SU-DHL-6 (cell line): Measurements from ENCODE around the gene ARSD.

Source experiments
- EZH2phosphoT487 ChIP-seq: fragments of 200-600 bp; sonication (generic), shearing (Covaris generic); conservative IDR thresholded peaks from 2 replicates; pipeline ENCODE4 v1.6.1; 2018; ENCODE audit warnings: mild to moderate bottlenecking, antibody characterized with exemption, low read length, moderate library complexity, mixed read lengths
- TF ChIP-seq, protein P1 (sequence below): fragments of 200-600 bp; sonication (generic); IDR thresholded peaks from one replicate; pipeline ENCODE4 v1.5.1; 2017; ENCODE audit warnings: antibody characterized with exemption, mild to moderate bottlenecking, low read length, moderate library complexity; ENCODE audit not compliant: insufficient read depth, poor library complexity, severe bottlenecking

DNA sequence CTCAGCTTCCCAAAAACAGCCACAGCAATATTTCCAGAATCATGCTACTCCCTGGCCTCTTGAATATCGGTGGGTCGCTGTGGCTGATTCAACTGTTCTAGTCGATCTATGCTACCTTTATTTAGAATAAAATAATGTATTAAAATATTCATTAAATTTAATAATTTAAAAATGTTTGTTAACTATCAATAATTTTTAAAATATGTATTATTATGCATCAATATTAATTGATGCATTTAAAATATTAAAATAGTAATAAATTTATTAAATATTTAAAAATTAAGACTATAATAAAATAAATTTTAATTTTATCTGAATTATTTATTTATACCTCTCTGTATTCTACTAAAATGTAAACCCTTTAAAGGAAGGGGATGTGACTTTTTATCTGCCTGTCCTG is 19.0 kb downstream of the ARSD start:
- TF ChIP-seq, protein P1, sequence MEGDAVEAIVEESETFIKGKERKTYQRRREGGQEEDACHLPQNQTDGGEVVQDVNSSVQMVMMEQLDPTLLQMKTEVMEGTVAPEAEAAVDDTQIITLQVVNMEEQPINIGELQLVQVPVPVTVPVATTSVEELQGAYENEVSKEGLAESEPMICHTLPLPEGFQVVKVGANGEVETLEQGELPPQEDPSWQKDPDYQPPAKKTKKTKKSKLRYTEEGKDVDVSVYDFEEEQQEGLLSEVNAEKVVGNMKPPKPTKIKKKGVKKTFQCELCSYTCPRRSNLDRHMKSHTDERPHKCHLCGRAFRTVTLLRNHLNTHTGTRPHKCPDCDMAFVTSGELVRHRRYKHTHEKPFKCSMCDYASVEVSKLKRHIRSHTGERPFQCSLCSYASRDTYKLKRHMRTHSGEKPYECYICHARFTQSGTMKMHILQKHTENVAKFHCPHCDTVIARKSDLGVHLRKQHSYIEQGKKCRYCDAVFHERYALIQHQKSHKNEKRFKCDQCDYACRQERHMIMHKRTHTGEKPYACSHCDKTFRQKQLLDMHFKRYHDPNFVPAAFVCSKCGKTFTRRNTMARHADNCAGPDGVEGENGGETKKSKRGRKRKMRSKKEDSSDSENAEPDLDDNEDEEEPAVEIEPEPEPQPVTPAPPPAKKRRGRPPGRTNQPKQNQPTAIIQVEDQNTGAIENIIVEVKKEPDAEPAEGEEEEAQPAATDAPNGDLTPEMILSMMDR: no peak
- TF ChIP-seq EZH2phosphoT487: no peak
